Embryonic facial prominence (tissue), 1 donor: Measurements from ENCODE around the gene PAPLN.

ENCODE experiments used
- DNase-seq: peaks from one replicate; pipeline ENCODE4 v3.0.0-alpha.2; 2016; ENCODE audit errors: extremely low spot score

PAPLN gene

DNA sequence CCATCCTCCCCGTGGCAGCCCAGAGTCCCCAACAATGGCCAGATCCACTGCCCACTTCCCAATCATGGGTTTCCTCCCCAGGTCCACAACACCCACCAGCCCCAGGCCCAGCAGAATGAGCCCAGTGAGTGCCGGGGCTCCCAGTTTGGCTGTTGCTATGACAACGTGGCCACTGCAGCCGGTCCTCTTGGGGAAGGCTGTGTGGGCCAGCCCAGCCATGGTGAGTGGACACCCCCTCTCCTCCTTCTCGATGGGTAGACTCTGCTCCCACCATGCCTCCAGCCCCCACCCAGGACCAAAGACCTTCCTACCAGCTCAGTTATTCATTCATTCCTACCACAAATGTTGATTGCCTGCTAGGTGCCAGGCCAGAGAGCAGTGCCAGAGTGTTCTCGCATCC is 23.8 kb downstream of the PAPLN start:
- no peak for DNase-seq

- no peak for DNase-seq
These were observed 24.5 kb downstream of the PAPLN start for GRCh38 chr14:73261520-73262426.

DNA sequence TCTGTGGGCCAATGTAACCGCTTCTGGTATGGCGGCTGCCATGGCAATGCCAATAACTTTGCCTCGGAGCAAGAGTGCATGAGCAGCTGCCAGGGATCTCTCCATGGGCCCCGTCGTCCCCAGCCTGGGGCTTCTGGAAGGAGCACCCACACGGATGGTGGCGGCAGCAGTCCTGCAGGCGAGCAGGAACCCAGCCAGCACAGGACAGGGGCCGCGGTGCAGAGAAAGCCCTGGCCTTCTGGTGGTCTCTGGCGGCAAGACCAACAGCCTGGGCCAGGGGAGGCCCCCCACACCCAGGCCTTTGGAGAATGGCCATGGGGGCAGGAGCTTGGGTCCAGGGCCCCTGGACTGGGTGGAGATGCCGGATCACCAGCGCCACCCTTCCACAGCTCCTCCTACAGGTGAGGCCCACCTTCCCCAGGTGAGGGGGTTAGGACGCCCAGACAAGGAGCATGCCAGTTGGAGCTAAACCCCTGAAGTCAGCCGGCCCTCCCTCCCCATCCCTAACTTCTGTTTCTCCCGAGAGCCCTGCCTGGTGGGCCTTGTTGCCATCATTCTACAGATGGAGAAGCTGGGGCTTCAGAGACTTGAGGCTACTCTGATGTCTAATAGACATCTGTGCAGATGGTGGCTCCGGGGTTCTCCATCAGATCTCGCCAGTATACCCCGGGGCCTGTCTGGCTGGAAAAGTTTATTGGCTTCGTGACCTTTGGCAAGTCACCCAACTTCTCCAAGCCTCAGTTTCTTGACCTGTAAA is 25.3 kb downstream of the PAPLN start:
- DNase-seq, result no peak

DNA sequence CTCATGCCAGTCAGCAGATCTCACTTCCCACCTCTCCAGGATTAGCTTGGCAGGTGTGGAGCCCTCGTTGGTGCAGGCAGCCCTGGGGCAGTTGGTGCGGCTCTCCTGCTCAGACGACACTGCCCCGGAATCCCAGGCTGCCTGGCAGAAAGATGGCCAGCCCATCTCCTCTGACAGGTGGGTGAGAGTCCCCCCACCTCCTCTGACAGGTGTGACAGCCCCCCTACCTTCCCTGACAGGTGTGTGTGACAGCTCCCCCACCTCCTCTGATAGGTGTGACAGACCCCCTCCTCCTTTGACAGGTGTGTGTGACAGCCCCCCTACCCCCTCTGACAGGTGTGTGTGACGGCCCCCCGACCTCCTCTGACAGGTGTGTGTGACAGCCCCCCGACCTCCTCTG is 26.3 kb downstream of the PAPLN start:
- DNase-seq, result no peak

GRCh38 chr14:73264080-73264884 is 27.0 kb downstream of the PAPLN start:
- DNase-seq, result no peak

DNA sequence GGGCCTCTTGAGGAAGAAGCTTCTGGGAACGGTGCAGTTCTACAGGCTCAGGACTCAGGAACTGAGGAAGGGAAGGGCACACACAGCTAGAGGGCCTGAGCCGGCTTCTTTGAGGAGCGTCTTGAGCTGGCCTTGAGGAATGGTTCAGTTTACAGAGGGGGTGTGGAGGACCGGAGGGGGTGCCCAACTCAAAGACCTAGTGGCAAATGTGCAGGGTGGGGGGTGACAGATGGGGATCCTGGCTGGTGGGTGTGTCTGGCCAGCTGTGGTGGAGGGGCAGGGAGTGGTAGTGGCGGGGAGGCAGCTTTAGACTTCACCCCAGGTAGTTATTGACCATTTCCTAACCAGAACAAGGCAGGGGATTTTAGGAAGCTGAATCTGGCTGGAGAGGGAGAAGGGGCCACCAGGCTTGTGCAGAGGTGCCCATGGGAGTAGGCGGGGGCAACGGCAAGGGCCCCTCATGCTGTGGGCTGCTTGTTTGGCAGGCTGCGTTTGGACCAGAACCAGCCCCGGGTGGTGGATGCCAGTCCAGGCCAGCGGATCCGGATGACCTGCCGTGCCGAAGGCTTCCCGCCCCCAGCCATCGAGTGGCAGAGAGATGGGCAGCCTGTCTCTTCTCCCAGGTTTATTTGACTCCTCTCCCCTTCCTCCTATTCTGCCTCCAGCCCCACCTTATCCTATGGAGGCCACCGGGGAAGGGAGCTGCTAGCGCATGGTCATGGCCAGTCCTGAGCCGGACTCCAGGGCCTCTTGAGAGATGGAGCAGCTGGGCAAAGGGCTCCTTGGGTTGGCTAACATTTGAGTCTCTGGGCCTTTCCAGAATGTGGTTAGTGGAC is 27.8 kb downstream of the PAPLN start:
- DNase-seq, result no peak

DNA sequence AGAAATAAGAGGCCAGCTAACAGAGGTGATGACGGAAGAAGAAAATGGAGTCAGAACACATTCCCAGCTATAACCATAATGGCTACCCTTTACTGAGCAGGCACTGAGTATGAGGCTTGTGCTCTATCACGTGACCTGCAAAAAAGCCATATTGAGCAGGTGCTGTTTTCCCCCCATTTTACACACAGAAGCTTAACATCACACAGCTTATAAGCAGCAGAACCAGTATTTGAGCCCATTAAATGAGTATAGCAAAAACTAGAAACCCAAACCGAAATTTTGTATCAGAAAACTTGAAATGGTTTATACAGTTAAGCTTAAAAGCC is 28.4 kb downstream of the PAPLN start:
- DNase-seq, result no peak

DNA sequence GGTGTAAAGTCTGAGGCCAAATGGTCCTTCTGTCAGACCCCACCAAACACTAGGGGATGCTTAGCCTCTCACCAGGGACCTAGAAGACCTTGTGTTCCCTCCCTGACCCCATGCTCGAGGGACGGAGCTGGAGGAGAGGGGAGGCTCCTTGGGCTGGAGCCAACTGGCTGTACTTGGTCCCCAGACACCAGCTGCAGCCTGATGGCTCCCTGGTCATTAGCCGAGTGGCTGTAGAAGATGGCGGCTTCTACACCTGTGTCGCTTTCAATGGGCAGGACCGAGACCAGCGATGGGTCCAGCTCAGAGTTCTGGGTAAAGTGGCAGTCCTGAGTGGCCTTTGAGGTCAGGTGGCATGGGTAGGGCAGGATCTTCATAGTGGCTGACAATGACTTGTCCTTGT is 29.0 kb downstream of the PAPLN start:
- no peak for DNase-seq

GRCh38 chr14:73267474-73267873 is 30.2 kb downstream of the PAPLN start:
- DNase-seq, result no peak

- no peak for DNase-seq
These were observed 32.6 kb downstream of the PAPLN start for GRCh38 chr14:73269729-73270531.

DNA sequence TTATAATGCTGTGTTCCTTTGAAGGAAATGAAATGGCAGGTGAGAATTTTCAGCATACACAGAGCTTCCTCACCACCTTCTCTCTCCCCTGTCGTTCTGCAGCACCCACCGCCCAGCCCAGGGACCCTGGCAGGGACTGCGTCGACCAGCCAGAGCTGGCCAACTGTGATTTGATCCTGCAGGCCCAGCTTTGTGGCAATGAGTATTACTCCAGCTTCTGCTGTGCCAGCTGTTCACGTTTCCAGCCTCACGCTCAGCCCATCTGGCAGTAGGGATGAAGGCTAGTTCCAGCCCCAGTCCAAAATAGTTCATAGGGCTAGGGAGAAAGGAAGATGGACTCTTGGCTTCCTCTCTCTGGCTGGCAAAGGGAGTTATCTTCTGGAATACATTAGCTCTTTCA is 35.1 kb downstream of the PAPLN start:
- DNase-seq, result no peak

DNA sequence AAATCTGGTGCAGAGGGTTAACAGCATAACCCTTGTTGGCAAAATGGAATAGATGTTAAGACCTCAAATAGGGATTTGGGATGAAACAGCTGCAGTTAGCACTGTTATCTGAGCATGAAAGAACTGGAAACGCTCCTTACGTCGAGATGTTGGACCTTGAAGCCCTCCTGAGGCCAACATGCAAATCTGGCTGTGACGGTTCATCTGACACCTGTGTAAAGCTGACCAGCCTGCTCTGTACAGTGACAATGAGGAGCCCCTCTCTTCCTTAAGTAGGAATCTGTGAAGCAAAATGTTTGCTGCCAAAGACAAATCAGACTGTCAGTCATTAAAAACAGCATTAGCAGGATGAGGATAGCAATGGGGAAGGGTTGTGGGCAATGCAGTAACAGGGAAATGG is 36.5 kb downstream of the PAPLN start:
- no peak for DNase-seq

- DNase-seq, result no peak
These were observed 39.5 kb downstream of the PAPLN start for GRCh38 chr14:73276836-73277235.

DNA sequence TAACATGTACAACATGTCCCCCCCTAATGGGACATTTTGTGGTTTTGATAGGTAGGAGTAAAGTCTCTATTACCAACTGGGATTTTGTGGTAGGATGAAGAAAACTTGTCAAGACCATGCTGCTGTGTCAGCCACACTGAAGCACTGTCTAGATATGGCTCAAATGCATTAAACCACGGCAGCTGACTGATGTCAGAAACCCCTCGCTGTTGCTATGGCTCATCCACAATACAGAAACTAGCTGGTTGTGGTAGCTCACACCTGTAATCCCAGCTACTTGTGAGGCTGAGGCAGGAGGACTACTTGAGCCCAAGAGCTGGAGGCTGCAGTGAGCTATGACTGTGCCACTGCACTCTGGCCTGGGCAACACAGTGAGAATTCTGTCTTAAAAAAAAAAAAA is 40.1 kb downstream of the PAPLN start:
- no peak for DNase-seq

- no peak for DNase-seq
These were observed 43.6 kb downstream of the PAPLN start for GRCh38 chr14:73280903-73281302.

GRCh38 chr14:73283608-73284379 is 46.5 kb downstream of the PAPLN start:
- DNase-seq, result no peak

DNA sequence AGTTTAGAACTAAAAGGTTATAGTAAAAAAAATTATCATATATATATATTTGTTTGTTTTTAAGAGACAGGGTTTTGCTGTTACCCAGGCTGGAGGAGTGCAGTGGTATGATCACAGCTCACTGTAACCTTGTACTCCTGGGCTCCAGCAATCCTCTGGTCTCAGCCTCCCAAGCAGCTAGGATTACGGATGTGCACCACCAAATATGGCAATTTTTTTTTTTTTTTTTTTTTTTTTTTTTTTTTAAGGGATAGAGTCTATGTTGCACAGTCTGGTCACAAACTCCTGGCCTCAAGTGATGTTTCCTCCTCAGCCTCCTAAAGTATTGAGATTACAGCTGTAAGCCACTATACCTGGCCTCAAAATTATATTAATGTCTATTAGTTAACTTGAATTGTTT is 48.7 kb downstream of the PAPLN start:
- DNase-seq, result no peak

DNA sequence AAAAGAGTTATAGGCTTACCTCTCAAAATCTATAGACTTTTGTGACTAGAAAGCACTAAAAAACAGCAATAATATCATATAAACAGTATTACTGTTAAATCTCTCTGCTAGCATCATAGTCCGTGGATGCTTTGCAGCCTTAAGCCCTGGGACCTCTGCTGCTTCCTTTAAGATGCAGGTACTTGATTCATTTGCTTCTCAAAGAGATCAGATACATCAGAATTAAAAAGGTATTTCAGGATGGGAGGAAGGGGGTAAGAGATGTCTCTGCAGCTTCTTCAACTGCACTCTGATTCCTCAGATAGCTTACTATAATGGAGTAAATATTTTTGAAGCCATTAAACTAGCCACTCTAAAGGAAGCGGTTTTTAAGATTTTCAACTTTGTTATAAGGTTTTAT is 49.3 kb downstream of the PAPLN start:
- DNase-seq, result no peak

- no peak for DNase-seq
These were observed 49.8 kb downstream of the PAPLN start for GRCh38 chr14:73287071-73287470.

GRCh38 chr14:73289308-73289707 is 52.0 kb downstream of the PAPLN start:
- DNase-seq, result no peak
